HG03108 (cell line): Measurements from ENCODE around the gene PBX1.

Experiments
- ATAC-seq: cut with Tn5 transposase; IDR thresholded peaks from one replicate; pipeline ENCODE4 v1.9.1; 2021; ENCODE audit warnings: moderate library complexity; ENCODE audit not compliant: unreplicated experiment

Gene PBX1

DNA sequence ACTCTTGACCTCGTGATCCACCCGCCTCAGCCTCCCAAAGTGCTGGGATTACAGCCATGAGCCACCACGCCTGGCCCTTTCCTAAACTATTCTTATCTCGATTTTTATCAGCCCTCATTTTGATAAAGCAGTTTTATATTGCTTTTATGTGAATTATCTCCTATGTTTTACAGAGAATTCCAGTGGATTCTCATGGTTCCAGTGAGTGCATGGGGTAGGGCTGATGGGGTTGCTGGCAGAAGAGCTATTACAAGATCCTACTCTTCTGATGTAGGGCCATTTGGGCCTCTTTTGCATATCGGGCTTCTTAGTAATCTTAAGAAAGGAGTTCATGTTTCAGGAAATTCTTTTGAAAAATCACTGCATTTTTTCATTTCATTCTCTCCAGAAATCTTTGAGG, 187.6 kb downstream of the PBX1 start:
- ATAC-seq = no peak

DNA sequence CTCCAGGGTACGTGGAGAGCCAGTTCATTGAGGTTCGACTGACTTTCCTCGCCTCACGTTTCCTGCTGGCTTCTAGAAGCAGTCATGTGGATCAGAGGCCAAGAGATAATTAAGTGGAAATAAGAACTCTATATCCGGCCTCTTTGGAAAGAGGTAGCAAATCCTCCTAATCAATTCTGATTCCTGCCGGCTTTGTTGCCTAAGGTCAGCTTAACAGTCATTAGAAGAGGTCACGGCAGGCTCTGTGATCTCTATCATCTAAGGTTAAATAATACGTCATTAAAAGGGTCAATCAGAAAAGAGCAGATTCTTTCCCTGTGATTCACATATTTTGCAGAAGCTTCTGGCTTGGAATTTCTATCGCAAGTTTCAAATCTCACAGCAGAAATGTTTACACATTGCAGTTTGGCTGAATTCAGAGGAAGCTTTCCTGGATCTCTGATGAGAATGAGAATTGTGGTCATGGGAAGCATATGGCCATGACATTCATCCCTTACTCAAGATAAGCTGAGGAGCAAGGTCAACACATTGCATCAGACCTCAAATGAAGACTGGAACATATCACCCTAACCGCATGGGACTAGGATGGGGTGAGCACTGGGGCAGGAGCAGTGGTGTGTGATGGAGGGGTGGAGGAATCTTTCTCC, 189.4 kb downstream of the PBX1 start:
- ATAC-seq = no peak

DNA sequence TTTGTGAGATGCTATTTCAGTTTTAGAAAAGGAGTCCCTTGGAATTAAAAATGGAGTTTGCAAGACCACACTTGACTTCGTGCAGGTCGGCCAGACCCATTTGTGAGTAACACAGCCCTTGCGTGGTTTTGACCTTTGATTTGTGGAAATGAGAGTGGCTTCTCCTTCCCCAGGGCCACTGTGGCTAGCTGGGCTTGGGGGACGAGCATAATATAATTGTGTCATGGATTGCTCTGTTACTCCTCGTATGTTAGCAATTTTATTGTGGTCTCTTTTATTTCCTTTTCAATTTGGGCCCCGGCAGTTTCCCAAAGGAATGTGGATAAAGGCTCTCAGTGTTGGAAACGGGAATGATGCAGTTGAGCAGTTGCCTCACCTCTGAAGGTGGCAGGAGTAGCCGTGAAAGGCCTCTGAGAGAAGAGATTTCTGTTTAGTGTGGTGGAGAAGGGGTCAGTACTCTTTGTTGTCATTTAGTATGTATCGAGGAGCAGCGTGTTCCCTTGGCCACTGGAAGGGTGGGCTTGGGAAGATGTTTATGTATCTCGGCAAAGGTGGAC, 194.6 kb downstream of the PBX1 start:
- ATAC-seq = no peak

DNA sequence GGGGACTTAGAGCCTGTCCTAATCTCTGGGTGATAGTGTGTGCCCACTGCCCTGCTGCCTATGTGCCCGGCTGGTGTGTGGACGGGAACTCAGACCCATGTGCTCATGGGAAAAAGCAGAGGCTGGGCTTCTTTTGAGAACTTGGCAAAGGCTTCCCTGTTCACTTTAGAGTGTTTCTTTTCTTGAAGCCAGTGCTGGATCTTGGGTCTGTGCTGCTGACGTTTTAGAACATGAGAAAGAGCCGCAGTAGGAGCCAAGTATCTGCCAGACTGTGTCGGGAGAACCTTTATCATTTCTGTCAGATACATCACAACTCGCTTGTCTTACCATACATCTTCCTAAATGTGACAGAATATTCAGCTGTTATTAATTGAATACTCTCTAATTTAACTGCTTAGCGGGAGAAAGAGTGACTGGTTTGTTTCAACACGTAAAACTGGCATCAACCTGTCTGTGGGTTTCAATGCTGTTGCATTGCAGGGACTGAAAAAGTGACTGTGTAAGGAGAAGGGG, 195.2 kb downstream of the PBX1 start:
- no peak for ATAC-seq

DNA sequence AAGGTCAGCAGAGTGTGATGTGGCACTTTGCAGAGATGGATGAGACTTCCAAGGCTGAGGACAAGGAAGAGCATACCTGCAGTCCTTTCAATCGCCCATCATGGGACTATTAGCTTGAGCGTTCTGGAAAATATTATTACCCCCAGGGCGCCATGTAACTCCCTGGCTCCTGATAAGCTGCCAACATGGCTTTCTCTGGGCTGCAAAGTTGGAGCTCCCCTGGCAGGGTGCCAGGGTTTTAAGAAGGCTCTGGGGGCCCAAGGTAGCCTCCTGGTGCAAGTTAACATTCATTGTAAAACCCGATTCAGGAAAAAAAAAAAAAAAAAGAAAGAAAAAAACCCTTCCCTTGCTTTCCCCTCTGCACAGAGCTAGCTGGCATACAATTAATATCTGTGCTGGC, 196.7 kb downstream of the PBX1 start:
- no peak for ATAC-seq

DNA sequence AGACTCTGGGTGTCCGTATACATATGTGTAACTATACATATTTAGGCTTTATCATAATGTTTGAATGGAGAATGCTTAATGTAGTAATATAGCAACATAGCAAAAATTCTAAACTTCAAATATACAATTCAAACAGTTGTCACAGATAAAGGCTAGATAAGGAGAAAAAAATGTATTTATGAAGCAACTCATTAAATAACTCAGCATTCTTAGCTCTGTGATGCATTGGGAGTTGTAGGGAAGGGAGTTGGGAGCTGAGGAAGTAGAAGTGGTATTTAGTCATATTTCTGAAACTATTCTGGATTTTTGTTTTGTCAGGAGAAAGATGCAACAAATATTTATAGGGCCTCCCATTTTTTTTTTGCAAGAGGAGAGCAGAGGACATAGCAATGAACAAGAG, 197.8 kb downstream of the PBX1 start:
- no peak for ATAC-seq

DNA sequence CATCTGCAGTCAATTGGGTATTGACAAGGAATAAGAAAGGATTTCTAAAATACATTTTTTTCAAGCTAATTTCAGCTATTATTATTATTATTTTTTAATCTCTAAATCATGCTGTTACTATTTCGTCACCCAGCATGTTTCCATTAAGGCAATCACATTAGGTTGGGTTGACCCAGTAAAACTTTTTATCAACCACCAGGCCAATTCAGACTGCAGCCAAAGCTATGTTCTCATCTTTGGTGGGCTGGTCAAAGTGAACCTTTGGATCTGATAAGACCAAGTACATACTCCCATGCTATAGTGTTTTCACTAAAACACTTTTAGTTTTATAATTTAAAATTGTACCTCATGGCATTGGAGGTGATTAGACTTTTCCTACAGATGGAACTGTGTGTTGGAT, 198.6 kb downstream of the PBX1 start:
- ATAC-seq = no peak

DNA sequence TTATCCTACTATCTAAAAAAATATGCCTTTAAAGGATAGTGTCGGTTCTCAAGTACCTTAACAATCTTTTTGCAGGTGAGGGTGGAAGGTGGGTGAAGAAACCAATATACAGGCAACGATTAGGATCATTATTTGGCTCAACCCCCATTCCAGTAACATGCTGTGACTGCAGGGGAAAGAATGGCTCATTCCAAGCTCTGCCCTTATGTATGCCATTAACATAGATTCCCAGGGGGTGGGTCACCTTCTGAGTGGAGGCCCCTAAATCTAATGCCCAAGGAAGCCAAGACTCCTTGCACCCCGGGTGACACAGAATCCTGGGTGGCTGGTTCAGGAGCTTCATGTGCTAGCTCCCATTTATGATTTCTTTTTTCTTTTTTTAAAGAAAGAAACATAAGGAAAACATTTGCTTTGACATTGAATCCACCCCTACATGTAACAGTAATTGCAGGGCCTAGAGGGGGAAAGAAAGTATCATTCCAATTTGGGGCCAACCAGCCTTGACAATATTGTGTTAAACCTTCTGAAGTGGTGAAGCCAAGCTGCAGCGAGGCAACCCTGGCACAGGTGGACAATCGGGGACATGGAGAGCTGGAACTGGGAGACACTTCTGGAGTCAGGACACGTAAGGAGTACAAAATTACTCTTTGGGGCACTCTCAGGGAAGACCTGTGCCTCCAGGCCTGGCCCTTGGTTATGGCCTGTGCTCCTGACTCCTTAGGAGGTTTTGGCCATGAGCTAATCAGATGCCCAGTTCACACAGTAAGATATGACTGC, 200.3 kb downstream of the PBX1 start:
- ATAC-seq = no peak

DNA sequence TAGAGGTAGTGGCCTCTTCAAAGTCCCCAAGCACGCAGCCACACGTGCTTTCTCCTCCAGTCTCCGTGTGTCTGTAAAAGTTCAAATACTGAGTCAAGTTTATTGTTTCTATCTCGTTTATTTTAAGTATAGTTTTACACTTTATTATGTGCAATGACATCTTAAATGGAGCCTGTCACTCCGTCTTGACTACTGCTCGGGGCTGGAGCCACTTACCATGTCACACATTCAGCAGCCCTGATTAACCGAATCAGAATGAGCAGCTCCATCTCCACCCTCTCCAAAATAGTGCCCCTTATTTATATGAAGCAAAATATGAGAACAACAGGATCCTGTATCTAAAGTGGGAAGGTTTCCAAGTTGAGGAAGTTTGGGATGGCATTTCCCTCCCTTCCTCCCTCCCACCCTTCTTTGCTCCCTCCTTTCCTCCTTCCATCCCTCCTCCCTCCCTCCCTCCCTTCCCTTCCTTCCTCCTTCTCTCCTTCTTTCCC, 201.0 kb downstream of the PBX1 start:
- no peak for ATAC-seq

DNA sequence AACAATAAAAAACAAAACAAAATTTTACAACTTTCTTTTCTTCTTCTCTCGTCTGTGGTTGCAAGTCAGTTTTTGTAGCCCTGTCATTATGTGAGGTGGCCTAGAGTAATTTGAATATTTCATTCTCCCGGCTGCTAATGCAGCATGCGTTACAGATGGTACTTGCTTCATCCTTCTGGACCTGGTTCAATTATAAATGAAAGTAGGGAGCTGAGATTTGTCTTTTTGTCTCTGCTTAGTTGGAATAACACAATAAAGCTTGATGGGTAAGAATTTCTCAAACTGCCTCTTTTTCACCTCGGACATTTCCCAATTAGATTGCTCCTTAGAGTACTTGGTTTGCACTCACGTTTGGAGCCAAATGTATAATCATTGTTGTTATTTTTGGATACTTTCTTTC, 201.6 kb downstream of the PBX1 start:
- ATAC-seq = no peak

DNA sequence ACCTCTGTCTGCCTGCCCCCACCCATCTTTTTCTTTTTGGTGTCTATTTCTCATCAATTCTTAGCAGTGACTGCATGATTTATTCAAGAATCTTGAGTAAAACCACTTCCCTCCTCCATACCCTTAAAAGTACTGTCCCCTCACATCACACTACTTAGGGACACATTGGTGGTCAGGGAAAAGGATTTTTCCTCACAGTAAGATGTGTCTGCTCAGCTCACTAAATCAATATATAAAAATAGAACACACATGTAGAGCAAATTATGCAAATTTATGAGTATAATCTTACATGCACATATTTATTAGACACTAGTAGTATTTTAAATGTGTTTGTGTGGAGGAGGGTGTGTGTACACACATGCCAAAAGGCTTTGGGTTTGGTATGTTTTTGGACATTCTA, 202.0 kb downstream of the PBX1 start:
- ATAC-seq = no peak

DNA sequence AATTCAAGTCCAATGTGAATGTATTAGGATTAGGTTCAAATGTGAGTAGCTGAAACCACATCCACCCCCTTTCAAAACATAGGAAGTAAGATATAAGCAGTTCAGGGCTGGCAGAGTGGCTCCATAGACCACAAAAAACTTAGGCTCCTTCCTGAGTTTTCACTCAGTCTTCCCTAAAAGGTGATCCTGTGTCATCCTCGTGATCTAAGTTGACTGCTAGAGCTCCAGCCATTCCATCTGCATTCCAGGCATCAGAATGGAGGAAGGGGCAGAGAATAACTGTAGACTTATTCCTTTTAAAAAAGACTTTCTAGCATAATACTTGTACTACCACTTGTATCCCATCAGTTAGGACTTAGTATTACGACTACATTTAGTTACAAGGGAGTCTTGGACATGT, 204.1 kb downstream of the PBX1 start:
- ATAC-seq = no peak

DNA sequence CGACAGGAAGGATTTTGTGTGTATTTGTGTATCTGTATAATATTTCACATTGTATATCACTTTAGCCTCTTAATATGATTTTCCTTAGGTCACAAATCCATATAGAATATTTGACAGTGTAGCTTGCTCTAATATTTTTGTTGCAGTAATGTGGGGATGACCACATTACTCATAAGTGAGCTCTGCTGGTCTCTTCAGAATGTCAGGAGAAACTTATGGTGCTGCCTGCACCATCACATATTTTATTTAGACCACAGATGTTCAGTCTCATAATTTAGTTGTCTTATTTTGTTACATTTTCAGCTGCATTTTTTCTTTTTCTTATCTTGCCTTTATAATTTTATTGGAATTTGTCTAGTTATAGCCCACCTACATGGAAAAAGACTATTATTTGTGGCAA, 205.3 kb downstream of the PBX1 start:
- ATAC-seq = no peak

DNA sequence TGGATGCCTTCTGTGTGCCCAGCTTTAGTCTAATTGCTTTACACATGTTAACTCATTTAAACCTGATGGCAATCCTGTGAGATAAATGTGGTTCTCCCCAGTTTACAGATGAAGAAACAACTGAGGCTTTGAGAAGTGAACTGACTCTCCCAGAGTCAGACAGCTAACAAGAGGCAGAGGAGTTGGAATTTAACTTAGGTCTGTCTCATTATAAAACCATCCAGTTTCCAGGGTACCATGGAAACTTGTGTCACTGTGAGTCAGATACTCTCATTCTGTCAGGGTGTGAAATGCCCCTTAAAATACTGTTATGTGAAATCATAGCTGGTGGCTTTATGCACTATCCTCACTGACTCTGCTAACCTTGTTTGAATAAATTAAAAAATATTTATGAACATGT, 206.6 kb downstream of the PBX1 start:
- no peak for ATAC-seq

DNA sequence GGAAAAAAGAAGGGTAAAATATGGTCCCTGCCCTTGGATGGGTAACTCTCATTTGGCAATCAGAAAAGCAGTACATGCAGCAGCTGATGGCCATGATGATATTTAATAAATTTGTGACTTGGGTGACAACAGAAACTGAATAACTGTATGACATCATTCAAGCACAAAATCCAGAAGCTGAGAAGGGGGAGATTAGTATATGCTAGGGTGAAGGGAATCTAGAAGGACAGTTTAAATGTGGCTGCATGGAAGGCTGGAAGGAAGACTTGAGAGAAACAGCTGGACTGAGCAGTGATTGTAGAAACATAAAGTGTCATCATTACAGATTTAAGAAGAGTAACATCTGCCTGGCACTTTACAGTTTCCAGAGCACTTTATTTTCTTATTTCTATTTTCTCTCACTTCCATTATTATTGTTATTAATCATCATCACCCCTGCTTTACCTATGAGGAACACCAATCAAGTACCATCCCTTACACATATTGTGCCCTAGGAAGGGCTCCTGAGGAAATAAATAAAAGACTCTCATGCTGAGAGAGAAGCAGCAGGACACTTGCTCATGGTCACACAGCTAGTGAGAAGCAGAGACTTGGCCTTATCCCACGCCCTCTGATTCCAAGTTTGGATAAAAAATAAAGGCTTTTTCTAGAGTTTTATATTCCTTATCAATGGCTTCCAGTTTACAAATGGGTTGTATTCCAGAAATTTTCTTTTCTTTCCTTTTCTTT, 207.2 kb downstream of the PBX1 start:
- ATAC-seq = no peak

DNA sequence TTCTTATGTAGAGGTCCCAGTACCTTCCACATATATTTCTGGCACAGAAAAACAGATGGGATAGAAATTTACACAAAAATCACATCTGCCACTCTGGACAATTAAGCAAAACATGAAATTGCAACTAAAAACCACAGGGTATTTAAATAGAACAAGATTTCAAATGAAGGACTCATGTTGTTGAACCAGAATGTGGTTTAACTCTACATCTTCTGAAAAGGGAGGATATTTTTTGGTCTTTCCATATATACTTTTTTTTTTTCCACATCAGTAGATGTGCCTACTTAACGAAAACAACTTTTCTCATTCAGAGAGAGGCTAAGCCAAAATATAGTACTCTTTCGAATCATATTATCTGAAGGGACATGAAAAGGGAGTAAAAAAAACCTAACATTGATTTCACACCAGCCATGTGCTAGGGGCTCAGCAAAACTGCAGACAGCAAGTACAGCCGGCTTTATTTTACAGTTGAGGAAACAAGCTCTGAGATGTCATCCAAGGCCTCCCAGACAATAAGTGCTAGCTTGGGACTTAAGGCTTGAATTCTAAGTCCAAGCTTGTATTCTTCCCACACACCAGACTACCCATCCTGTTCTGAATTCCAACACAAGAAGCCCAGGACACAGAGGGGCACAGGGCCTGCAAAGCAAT, 208.9 kb downstream of the PBX1 start:
- no peak for ATAC-seq

DNA sequence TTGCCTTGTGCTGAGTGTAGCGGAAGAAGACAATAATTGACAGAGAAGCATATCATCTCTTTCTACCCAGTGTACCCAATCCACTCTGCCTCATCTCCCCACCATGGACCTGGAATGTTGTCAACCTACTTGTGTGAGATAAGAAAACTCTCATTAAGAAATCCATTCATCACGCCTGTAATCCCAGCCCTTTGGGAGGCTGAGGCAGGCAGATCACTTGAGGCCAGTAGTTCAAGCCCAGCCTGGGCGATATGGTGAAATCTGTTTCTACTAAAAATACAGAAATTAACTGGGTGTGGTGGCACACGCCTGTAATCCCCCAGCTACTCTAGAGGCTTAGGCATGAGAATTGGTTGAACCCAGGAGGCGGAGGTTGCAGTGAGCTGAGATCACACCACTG, 209.6 kb downstream of the PBX1 start:
- no peak for ATAC-seq

DNA sequence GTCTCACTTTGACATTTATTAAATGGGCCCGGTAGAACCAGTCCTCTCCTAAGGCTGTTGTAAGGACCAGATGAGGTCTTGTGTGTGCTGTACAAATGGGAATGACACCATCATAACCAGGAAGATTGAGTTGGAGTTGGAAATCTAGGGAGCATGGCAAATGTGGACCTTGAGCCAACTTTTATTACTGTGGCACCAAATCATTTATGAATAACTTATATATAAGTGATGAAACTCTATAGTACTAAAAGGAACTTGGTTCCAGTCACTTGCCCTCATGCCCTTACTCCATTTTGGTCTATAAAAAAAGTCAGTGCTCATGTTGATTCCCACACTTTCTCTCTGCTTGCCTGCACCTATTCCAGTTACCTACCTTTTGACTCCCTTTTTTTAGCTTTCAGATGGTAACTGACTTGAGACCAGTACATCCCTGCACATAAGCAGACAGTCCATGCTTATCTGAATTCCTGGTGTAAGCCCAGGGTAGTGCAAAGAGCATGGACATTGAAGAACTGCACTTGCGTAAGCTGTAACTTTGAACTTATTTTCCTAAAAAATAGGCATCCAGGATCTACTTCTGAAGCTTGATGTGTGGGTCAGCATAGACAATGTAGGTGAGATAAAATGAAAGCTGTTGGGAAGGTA, 210.6 kb downstream of the PBX1 start:
- no peak for ATAC-seq

DNA sequence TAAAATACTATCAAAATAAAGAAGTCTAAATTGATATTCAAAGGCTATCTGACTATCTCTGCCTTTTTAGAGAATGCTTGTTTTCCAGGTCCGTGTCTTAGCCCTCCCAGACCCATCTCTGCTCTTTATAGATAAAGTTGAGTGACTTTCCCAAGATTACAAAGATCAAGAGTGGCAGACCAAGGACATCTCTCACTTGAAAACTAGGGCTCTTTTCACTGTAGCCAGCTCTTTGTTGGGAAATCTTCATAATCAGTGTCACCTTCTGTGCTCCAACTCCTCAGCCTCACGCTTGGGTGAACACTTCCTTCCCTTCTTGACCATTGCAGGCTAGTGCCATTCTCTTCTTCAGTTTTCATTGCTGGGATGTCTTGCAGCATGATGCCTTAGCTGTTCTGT, 211.1 kb downstream of the PBX1 start:
- no peak for ATAC-seq

DNA sequence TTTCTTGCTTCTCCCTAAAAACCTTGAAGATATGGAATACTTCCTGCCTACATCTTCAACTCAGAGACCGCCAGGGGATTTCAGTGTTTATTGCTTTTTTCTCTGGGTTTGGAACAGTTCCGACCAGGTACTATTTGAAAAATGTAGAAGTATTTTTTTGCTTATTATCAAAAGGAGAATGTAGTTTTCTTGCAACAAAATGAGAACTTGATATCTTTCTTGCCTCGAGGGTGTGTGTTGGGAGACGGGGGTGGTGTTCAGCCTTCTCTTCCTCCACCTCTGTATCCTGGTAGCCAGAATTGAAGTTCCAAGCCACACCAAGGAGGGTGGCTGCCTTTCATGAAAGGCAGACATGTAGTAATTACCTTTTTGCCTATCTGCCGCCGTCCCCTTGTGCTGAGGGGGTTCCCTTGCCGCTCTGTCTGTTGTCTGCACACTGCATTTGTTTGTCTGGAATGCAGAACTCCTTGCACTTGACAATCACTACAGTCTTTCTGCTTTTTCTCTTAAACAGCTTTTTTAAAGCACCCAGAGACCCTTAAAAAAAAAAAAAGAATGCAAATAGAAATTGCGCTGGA, 212.1 kb downstream of the PBX1 start:
- ATAC-seq = no peak
